SKM-1 (cell line): ENCODE results near the gene FGFR3.
A peak's percentile ranks its signal among the peaks of the same experiment; 100 is the strongest.

ENCODE experiments used
- DNase-seq: peaks from one replicate; lab custom pipeline; 2025; ENCODE audit not compliant: unreplicated experiment; lab: John Stamatoyannopoulos, UW

Gene FGFR3

DNA sequence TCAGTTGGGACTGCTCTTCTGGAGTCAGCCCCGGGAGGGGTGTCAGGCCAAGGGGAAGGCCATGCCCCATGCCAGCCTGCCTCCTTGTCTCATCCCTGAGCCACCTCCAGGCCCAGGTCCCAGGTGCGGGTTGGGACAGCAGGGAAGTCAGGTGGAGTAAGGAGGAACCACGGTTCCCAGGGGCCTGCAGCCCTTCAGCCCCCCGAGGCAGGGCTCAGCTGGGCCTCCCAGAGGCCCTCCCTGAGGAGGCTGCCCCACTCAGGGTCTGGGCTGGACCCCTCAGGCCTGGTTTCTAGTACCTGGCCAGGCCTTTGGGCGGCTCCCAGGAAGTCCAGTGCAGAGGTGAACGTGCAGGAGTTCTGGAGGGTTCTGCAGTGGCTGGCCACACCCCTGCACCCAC, 23.4 kb upstream of the FGFR3 start:
- DNase-seq, result no peak

DNA sequence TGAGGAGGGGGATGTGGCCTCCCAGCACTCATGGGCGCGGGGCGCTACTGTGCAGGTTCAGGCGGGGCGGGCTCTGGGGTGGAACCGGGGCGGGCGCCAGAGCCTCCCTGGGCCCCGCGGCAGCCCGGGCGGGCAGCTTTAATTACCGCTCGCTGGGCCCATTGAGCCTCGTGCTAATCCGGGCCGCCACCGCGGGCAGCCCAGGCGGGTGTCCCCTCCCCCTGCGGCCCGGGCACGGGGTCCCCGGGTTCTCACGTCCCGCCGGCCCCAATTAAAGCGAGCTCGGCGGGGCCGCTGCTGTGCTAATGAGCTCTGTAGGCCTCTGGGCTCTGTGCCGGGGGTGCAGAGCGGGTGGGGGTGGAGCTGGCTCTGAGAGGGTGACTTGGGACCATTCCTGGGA, 22.8 kb upstream of the FGFR3 start:
- no peak for DNase-seq

DNA sequence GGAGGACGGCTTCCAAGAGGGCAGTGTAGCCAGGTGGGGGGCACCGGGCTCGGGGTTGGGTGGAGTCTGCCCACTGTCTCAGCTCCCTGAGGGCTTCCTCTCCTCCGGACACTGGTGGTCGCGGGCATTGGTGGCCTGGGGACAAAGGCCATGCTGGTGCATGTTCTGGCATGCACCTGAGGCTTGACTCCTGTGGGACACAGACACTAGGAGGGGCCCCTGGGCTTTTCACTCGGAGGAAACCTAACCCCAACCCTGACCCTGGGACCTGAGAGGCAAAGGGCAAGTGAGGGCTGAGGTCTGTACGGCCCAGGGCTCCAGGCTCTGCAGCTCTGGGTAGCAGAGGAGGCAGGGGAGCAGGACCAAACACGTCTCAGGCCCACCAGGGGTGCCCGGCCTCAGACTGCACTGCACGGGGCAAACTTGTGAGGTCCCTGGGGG, 22.3 kb upstream of the FGFR3 start:
- DNase-seq, result no peak

DNA sequence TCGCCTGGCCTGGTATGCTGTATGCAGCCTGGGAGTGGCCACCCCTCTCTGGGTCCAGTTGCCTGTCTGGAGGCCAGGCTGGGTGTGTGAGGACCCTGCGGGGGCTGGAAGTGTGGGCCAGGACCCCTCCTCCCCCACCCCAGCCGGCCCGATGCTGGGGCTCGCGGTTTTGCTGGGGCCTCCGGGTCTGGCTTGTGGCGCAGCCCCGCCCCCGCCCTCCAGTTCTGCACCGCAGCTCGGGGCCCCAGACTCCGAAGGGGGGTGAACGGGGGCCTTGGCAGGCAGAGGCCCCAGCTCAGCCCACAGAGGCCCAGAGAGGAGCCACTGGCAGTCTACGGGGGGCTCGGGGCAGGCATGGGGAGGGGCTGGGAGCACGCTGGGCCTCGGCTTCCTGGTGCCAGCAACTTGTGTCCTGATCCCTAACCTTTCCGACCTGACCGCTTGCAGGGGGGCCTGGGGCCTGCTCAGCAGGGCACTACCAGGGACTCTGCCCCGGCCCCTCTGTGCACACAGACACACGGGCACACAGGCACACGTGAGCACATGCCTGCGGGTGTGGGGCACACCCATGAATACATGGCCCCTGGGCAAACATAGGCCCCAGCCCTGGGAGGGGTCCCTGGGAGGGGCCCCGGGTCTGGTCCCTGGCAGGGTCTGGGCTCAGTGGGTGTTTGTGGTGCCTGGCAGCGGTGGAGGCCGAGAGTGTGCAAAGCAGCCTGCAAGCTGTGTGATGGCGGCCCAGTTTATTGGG, 21.4 kb upstream of the FGFR3 start:
- DNase-seq, result no peak

DNA sequence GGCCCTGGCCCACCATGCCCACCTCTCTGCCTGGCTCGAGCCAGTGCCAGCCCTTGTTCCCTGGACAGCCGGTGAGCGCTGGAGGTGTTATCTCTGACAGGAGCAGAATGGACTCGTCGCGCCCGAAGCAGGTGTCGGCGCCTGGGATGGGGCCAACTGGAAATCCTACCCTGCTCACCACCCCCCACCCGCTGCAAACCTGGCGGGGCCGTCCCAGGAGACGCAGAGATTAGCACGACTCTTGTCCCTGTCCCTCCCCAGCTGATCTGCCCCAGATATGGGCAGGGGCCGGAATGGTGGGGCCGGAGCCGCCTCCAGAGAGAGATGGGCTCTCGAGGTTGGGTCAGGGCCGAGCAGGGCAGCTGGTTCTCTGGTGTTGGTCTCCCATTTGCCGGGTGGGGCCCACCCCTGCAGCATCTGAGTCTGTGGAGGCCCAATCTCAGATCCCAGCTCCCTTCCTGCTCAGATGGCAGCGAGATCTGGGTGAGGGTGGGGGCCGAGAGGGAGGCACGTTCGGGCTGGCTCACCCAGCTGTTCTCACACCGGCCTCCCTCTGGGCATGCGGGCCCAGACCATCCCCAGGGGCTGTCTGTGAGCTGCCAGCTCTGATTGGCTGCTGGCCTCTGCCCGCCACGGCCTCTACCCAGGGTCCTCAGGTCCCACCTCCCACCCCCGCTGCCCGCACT, 20.1 kb upstream of the FGFR3 start:
- no peak for DNase-seq

DNA sequence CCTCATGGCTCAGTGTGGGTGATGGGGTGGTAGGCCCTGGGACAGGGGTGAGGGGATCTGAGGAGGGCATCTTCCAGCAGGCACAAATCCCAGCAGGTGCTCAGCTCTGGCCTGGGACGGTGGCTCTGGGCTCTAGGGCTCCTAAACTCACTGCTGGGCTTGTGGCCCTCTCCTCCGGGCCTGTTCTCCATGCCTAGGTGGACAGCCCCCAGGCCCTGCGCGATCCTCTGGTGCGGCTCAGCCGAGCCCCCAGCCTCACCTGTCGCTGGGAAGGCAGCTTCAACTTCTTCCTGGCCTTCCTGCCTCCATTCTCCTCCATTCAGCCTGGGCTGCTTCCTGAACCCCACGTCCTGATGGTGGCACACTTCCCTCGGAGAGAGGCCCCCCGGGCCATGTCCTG, 19.3 kb upstream of the FGFR3 start:
- DNase-seq, result no peak

DNA sequence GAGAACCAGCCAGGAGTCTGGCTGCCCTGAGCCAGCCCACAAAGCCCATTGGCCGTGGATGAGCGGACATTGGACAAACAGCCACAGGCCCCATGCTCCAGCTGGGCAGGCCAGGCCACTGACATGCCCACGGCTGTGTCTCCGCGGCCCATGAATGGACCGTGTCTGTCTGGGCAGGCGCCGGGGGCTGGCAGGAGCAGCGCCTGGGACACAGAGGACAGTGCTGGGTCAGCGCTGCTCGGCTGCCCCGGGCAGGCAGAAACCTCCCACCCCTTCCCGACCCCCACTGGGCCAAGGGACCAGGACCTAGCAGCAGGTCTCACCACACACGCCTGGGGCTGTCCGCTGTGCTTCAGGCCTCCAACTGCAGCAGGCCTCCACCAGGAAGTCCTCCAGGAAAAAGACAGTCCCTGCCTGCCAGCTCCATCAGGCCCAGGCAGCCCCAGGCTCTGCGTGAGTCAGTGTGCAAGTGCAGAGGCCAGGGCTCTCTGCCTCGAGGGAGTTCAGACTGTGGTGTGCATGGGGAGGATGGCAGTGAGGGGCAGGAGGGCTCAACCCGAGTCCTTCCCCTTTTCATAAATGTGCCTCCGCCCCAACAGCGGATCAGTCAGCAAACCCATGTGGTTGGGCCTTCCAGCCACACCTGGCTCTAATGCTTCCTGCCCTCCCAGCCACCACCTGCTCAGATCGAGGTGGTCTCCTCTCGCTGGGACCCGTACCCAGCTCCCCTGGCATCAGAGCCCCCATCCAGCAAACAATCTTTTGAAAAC, 17.2 kb upstream of the FGFR3 start:
- DNase-seq, result peak; percentile 57

DNA sequence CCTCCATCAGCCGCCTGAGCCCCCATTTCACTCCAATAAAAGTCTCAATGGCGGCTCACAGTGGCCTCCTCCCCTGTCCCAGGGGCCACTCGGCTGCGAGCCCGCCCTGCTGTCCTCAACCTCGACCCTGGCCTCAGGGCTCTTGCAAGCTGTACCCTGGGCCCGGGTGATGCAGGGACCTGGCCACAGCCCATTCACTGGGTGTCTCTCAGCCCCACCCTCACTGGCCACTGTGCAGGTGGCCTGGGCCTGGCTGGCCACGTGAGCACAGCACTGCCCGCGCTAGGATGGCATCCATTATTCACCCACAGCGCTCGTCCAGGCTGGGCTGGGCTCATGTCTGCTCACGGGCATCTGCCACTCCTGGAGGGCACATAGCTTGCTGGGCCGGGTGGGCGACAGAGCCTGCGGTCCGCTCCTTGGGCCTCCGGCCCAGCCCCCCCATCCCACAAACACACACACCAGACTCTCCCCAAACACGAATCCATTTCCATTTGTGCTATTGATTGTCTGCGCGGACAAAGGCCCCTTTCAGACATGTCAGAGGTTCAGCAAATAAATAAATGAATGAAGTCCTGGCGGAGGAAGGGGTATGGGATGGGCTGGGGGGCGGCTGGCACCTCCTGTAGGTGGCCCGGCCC, 16.5 kb upstream of the FGFR3 start:
- no peak for DNase-seq

DNA sequence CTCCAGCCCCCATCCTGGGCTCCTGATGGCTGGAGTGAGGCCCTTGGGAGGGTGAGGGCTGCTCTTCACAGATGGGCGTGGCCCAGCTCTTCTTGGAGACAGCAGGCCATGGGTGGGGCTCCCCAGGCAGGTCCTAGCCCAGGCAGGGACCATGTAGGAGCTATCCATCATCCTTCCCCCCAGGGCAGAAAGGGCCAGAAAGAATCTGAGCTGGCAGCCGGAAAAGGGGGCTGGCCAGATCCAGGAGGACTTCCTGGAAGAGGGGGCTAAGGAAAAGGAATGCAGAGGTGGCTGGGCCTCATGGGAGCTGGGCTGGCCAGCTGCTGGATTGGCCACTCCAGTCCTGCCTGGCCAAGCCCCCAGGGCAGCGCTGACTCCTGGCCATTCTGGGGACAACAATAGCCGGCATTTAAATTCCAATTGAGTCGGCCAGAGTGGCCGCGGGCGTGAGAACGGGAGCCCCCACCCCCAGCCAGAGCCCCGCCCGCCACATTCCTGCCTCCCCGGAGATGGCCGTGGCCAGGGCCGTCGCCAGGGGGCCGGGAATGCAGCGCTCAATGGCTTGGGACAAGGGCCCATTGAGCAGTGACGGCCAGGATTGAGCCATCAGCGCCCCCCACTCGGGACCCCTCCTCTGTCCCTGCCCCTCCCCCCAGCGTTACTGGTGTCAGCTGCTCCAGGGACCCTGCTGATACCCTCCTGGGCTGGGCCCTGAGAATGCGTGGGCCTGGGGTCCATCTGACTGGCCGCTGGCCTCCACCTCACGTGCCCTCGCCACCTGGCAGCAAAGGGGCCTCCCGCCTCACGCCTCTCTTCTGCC, 15.1 kb upstream of the FGFR3 start:
- DNase-seq, result no peak

DNA sequence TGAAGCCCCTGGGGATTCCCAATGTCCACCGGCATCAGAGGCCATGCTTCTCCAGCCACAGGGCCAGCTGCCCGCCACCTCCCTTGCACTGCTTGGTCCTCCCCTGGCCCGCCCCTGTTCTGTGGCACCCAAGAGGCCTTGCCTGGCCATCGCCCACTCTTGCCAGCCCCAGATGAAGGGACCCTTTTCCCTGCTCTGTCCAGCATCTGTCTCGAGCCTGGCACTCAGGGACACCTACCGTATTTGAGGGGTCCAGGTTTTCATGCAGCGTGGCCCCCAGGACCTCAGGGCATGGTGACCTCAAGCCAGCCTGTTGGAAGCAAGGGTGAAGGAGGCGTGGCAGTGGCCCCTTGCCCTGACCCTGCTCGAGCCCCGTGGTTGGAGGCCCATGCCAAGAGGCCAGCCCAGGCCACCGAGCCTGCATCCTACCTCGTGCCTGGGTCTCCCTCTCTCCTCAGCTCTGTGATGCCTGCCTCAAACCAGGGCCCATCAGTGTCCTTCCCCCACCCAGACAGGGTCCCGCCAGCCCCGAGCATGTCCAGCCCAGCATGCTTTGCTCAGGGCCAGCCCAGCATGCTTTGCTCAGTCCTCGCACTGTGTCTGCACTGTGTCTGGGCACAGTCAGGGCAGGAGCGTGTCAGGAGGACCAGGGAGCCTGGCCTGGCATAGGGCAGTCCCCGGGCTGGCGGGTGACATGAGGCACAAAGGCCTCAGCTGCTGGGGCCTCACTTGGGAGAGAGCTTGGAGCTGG, 14.3 kb upstream of the FGFR3 start:
- no peak for DNase-seq

DNA sequence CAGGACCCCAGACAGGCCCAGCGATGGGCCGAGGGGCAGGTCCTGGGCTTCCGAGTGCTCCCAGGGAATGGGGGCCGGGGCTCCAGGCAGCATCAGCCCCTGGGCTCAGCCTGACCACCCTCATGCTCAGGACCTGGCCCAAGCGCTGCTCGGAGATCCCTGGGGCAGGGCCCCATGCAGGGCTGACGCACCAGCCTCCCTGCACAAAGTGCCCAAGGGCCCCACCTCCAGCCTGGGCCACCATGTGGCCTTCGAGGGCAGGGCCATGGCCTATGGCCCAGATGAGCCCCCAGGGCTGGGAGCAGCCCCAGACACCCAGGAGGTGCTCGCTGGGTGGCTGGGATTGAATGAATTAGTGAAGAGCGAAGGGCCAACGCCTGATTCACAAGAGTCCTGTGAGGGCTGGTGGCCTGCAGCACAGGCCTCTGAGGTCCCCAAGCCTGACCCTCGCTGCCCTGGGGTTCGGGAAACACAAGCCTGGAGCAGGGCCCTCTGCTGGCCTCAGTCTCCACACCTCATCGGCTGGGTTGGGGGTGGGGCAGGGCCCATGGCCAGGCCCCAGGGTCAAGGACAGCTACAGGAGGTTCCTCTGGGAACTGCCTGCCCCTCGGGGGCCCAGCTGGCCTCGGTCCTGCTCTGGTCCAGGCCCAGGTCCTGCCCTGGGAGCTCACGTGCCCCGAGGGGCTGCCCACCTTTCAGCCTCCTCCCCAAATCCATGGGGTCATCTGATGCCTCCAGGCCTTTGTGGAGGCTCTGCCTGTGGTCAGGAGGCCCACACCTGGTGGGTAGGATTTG, 13.3 kb upstream of the FGFR3 start:
- no peak for DNase-seq

DNA sequence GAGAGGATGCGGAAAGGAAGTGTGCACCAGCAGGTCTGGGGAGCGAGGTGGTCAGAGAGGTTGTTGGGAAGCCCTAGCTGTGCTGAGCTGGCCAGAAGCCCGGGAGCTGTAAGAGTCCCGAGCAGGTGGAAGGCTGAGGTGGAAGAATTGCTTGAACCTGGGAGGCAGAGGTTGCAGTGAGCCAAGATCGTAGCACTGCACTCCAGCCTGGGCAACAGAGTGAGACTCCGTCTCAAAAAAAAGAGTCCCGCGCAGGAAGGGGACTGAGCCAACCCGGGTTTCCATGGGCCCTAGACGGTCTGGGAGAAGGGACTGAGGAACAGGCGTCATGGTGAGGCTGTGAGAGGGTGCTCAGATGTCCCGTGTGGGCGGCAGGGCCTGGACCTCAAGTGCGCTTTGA, 12.7 kb upstream of the FGFR3 start:
- no peak for DNase-seq

DNA sequence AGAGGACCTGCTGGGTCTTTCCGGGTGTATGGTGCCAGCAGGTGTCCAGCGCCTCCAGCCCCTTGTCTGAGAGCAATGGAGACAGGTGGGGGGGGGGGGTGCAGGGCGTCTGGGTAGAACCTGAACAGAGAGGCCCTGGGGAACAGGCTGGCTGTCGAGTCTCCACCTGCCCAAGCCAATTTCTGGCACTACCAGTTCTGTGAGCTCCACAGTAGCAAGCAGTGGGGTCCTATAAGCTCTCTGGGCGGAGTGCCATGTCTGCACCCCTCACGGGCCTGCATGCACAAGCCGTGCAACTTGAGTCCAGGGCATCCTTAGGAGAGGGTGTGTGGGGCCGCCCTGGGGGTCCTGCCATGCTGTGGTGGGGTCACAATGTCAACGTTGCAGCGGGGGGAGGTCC, 10.1 kb upstream of the FGFR3 start:
- DNase-seq, result no peak

DNA sequence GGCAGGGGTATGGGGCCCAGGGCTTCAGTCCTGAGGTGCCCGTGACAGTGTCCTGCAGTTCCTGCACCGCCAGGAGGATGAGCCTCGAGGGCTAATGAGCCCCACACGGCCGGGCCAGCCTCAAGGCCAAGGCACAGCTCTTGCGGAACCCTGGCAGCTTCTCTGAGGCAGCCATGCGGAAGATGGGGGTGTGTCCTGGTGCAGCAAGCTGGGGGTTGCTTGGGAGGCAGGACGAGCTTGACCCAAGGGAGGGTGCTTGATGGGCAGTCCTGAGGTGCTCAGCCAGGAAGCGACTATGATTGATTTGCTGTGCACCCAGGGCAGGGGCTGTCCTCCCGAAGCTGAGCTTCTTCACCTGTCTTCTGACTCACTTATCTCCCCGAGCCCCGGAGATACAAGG, 9.1 kb upstream of the FGFR3 start:
- no peak for DNase-seq

DNA sequence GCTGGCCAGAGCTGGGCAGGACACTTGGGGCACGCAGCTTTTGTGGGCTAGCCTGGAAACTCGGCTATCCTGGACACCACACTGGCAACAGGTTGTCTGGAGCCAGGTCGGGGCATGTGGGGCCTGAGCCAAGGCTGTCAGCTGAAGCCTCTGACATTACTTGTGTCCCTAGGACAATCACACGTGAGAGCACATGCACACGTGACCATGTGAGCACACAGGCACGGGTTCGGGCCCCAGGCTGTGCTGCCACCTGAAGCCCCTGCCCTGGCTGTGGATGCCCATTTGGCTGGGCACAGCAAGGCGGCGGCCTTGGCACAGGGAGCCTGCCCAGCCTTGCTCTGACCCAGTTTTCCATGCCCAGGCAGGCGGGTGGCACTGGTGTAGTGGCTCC, 8.7 kb upstream of the FGFR3 start:
- DNase-seq, result no peak

DNA sequence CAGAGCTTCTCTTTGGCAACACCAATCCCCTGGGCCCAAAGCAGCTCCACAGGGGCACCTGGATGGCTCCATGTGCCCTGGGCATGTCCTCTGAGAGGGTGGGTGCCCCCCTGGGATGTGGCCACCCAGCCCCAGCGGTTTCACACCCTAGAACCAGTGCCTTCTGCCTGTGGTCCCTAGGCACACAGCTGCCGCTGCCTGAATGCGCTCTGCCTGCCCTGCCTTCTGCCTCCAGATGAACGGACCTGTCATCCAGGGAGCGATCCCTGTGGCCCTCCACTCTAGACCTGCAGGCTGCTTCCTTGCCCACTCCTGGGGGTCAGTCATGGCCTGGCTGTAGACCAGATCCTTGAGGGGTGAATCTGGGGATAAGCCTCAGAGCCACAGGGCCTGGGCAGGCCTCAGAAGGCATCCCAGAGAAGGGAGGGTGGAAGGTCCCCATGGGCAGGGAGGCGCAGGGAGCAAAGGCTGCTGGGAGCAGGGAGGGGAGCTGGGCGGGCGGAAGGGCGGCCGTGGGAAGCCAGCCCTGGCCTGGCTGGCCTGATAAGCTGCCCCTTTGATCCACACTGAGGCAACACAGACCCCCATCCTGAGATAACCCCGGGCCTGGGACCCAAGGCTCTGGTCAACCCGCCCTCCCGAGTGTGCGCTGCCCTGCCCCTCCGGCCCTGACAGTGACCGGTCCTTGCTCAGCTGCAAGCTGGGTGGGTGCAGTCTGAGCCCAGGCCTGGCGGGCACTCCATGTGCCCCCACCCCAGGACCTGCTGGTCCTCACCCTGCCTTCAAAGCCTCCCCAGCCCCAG, 8.1 kb upstream of the FGFR3 start:
- no peak for DNase-seq

DNA sequence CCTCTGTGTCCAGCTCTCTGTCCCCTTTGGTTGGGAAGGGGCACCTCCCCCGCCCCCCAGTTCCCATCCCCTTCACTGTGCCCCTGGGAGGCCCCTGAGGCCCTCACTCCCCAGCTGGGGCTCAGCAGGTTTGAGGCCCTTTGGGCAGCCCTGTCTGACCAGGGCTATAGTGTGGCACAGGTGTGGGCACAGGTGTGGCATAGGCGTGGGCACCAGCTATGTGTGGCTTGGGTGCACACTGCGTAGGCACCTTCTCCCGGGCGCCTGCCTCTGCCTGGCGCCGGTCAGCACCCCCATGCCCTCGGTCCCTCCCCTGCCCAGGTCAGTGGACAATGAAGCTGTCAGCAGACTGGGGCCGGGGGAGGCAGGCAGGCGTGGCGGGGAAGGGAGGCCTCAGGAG, 7.5 kb upstream of the FGFR3 start:
- DNase-seq, result no peak

DNA sequence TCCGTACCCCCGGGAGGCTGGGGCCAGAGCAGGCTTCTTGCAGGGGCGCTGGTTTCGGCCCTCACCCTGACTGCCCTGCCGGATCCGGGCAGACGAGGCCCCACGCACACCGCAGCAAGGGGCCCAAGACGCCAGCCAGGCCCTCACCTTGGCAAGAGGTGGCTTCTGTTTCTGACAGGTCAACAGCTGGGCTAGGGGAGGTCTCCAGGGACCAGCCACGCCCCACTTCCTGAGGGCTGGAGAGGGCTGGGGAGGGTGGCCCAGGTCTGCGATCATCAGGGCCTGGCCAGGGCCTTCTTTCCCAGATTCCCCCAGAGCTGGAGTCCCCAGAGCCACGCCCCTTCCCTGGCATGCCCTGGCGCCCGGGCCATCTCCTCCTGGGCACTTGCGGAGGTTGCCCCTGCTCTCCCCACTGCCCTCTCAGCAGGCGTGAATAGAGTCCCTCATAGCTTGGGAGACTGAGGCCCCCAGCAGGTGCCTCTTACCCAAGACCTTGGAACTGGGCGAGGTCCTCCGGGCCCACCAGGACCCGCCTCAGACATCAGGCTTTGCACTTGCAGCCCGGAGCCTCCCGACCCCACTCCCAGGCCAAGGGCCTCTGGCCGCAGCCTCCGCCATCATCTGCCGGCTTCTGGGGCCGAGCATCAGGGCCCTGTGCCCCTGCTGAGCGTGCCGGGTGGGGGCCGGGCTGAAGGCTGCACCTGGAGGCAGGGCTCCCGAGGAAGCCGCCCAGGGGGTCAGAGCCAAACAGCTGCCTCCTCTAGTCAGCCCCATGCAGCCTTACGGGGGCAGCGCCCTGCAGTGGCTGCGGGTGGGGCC, 6.3 kb upstream of the FGFR3 start:
- no peak for DNase-seq
